ENCODE results near the gene MAN2C1. TPM values are rescaled to one million over a fixed set of nuclear protein-coding genes. Genes with fewer than 3 reads are reported as not detected.
A peak's percentile ranks its signal among the peaks of the same experiment; 100 is the strongest.

The MAN2C1 gene
- total and polyA plus RNA-seq, 9 donors: 48.9 to 277 (median 223) TPM

GRCh38 chr15:75371901-75372688 is 3.7 kb upstream of the MAN2C1 start:
- Histone ChIP-seq H3K9me3 (no peaks in the 10 kb centered on the region), H3K27ac (no peak overlapping the region), H3K4me1 (ENCODE audit: insufficient read depth) (peaks cover 12% of the 10 kb centered on the region), H3K36me3 (no peaks in the 10 kb centered on the region), H3K27me3 (no peaks in the 10 kb centered on the region), H3K4me3 (no peak overlapping the region)
- TF ChIP-seq EP300 (IDR thresholded peaks at IDR 0.05) (no peak), POLR2A (IDR thresholded peaks at IDR 0.05) (no peak)
- TF ChIP-seq, protein P1, sequence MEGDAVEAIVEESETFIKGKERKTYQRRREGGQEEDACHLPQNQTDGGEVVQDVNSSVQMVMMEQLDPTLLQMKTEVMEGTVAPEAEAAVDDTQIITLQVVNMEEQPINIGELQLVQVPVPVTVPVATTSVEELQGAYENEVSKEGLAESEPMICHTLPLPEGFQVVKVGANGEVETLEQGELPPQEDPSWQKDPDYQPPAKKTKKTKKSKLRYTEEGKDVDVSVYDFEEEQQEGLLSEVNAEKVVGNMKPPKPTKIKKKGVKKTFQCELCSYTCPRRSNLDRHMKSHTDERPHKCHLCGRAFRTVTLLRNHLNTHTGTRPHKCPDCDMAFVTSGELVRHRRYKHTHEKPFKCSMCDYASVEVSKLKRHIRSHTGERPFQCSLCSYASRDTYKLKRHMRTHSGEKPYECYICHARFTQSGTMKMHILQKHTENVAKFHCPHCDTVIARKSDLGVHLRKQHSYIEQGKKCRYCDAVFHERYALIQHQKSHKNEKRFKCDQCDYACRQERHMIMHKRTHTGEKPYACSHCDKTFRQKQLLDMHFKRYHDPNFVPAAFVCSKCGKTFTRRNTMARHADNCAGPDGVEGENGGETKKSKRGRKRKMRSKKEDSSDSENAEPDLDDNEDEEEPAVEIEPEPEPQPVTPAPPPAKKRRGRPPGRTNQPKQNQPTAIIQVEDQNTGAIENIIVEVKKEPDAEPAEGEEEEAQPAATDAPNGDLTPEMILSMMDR (IDR thresholded peaks at IDR 0.05): no peak
- 92 to 93% (median 93%) methylated on average over 11 of the region's 11 CpGs for WGBS, 3 donors
- intact Hi-C loops (cut with DNase I): loop anchor here in 3 of 4 donors (1.0 to 10.0 kb wide), 3 partner anchors 20 to 303 kb away; no protein-coding TSS in a partner anchor
- DNase-seq: no peak

- H3K27me3 ChIP-seq: no peaks in the 10 kb centered on the region
- H3K4me1 ChIP-seq (ENCODE audit: insufficient read depth): peaks cover 12% of the 10 kb centered on the region
- H3K4me3 ChIP-seq: no peak overlapping the region
- no peak for TF ChIP-seq POLR2A (IDR thresholded peaks at IDR 0.05)
- TF ChIP-seq, protein P1 (IDR thresholded peaks at IDR 0.05): no peak
- TF ChIP-seq EP300 (IDR thresholded peaks at IDR 0.05): no peak
- WGBS, 3 donors: 83 to 95% (median 87%) methylated on average over 1 of the region's 1 CpG
- no peaks in the 10 kb centered on the region for H3K36me3 ChIP-seq
- DNase-seq: no peak
- intact Hi-C loops (cut with DNase I): loop anchor here in 2 of 4 donors (5.0 to 10.0 kb wide), 2 partner anchors 251 to 303 kb away; no protein-coding TSS in a partner anchor
- H3K27ac ChIP-seq: no peak overlapping the region
- no peaks in the 10 kb centered on the region for H3K9me3 ChIP-seq
Observed at GRCh38 chr15:75371486-75371885, 3.1 kb upstream of the MAN2C1 start.

DNA sequence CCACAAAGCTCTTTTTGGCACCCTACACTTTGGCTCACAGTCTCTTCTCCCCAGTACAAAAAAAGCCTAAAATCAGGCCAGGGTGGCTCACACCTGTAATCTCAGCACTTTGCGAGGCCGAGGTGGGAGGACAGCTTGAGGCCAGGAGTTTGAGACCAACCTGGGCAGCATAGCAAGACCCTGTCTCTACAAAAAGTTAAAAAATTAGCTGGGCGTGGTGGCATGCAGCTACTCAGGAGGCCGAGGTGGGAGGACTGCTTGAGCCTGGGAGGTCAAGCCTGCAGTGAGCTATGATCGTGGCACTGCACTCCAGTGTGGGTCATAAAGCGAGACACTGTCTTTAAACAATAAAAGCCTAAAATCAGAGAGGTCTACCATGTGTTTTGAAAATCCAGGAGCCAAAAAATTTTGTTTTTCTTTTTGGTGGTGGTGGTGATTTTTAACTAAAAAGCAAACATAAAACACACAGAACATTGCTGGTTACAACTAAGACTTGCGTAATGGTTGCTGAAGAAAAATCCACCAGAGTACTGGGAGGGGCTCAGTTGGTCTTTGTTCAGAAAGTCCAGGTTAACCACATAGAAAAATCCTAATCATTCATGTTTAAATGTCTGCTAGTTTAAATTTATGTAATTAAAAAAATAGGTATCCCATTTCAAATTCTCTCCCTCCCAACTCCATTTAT is 1.6 kb upstream of the MAN2C1 start:
- 56 to 74% (median 58%) methylated on average over 7 of the region's 7 CpGs for WGBS, 3 donors
- Histone ChIP-seq H3K27ac (peak overlapping the region in 1 of 2 donors; percentile 93), H3K9me3 (no peaks in the 10 kb centered on the region), H3K4me1 (ENCODE audit: insufficient read depth) (peaks cover 12% of the 10 kb centered on the region), H3K36me3 (no peaks in the 10 kb centered on the region), H3K27me3 (no peaks in the 10 kb centered on the region), H3K4me3 (no peak overlapping the region)
- no peak for TF ChIP-seq EP300 (IDR thresholded peaks at IDR 0.05)
- TF ChIP-seq POLR2A (IDR thresholded peaks at IDR 0.05): no peak
- TF ChIP-seq, protein P1 (IDR thresholded peaks at IDR 0.05): no peak
- DNase-seq: no peak
- intact Hi-C loops (cut with DNase I): loop anchor here (5.0 to 10.0 kb wide), 5 partner anchors 82 to 325 kb away; partner anchors contain the start of genes SIN3A (in 1 of the 4) and SNUPN (in 1 of the 4)

DNA sequence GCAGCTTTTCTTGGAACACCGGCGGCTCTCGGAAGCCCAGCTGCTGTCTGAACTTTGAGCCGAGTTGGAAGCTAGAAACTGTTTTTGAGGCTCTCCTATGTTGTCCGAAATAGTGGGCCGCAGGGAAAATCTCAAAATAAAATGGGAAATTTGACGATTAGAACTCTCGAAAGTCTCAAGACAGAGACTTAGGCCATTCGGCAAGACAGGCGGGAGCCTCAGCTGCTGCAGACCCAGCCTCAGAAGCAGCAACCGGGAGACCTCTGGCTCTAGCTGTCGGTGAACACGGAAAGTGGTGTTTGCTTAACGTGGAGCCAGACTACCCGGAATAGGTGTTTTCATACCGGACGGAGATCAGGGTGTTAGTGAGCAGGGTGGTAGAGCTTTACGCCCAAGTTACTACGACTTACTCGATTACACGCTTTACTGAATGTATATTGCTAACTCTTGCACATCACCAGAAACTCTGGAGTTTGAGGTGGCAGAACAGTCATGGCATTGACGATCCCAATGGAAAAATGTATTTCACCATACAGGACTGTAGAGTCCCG is 357 bp upstream of the MAN2C1 start:
- 1 to 4% (median 3%) methylated on average over 23 of the region's 23 CpGs for WGBS, 3 donors

More for the DNA sequence above, 357 bp upstream of the MAN2C1 start:
- no peaks in the 10 kb centered on the region for H3K27me3 ChIP-seq
- H3K9me3 ChIP-seq: no peaks in the 10 kb centered on the region
- no peak for DNase-seq
- intact Hi-C loops (cut with DNase I): loop anchor here in 3 of 4 donors (5.0 to 10.0 kb wide), 3 partner anchors 84 to 326 kb away; partner anchors contain the start of genes SIN3A (in 1 of the 3) and SNUPN (in 1 of the 3)
- H3K36me3 ChIP-seq: no peaks in the 10 kb centered on the region
- peak overlapping the region; percentile 63 to 93 for H3K27ac ChIP-seq
- H3K4me3 ChIP-seq: peak overlapping the region; percentile 97
- H3K4me1 ChIP-seq (ENCODE audit: insufficient read depth): peaks cover 12% of the 10 kb centered on the region
- TF ChIP-seq EP300 (IDR thresholded peaks at IDR 0.05) (no peak), POLR2A (IDR thresholded peaks at IDR 0.05) (no peak)
- TF ChIP-seq, protein P1 (IDR thresholded peaks at IDR 0.05): no peak
